ENCODE measurements around the gene AGMO. TPM values are rescaled to one million over a fixed set of nuclear protein-coding genes. Genes with fewer than 3 reads are reported as not detected.

AGMO gene
- total RNA-seq, 3 donors from 2014 or later (not counting 1 experiment from before 2014, with no cell fraction given): not detected

- H3K4me1 ChIP-seq (ENCODE audit: control insufficient read depth, insufficient read depth, low read length): no peaks in the 10 kb centered on the region
- Mint-ChIP-seq H3K27me3 (ENCODE audit: low read depth in 2 of 2) (no peaks in the 10 kb centered on the region), H3K27ac (no peak overlapping the region), H3K4me1 (no peaks in the 10 kb centered on the region), H3K4me3 (no peak overlapping the region), H3K36me3 (peaks cover 6% of the 10 kb centered on the region), H3K9me3 (peaks cover 13 to 15% of the 10 kb centered on the region in 2 donors)
- no peak for DNase-seq
- H3K27me3 ChIP-seq (ENCODE audit: control insufficient read depth, insufficient read depth, low read length): no peaks in the 10 kb centered on the region
- no peak overlapping the region for H3K27ac ChIP-seq (ENCODE audit: low read length)
- intact Hi-C loops (cut with micrococcal nuclease): no loop called here
- 80% methylated on average over 3 of the region's 5 CpGs for WGBS (ENCODE audit: insufficient coverage)
- no peaks in the 10 kb centered on the region for H3K36me3 ChIP-seq (ENCODE audit: control insufficient read depth, insufficient read depth, low read length)
- ATAC-seq: no peak
- H3K4me3 ChIP-seq (ENCODE audit: low read length): no peak overlapping the region
- no peak for TF ChIP-seq CTCF (IDR thresholded peaks at IDR 0.05)
- peaks cover 3% of the 10 kb centered on the region for H3K9me3 ChIP-seq (ENCODE audit: control insufficient read depth, insufficient read depth, low read length)
These were observed 76.4 kb downstream of the AGMO start for GRCh38 chr7:15485431-15485830.

GRCh38 chr7:15481132-15481531 lies 80.7 kb downstream of the AGMO start:
- TF ChIP-seq CTCF (IDR thresholded peaks at IDR 0.05): no peak
- H3K9me3 ChIP-seq (ENCODE audit: control insufficient read depth, insufficient read depth, low read length): peaks cover 3% of the 10 kb centered on the region
- DNase-seq: no peak
- H3K27ac ChIP-seq (ENCODE audit: low read length): no peak overlapping the region
- H3K4me1 ChIP-seq (ENCODE audit: control insufficient read depth, insufficient read depth, low read length): no peaks in the 10 kb centered on the region
- 76% methylated on average over 2 of the region's 2 CpGs for WGBS (ENCODE audit: insufficient coverage)
- no peak overlapping the region for H3K4me3 ChIP-seq (ENCODE audit: low read length)
- H3K36me3 ChIP-seq (ENCODE audit: control insufficient read depth, insufficient read depth, low read length): no peaks in the 10 kb centered on the region
- H3K36me3 Mint-ChIP-seq: peaks cover 15% of the 10 kb centered on the region
- peaks cover 11 to 20% of the 10 kb centered on the region in 2 donors for H3K9me3 Mint-ChIP-seq
- H3K27me3 Mint-ChIP-seq (ENCODE audit: low read depth in 2 of 2): no peaks in the 10 kb centered on the region
- intact Hi-C loops (cut with micrococcal nuclease): no loop called here
- H3K27ac Mint-ChIP-seq: no peak overlapping the region
- ATAC-seq: no peak
- no peaks in the 10 kb centered on the region for H3K27me3 ChIP-seq (ENCODE audit: control insufficient read depth, insufficient read depth, low read length)
- H3K4me1 Mint-ChIP-seq: no peaks in the 10 kb centered on the region
- no peak overlapping the region for H3K4me3 Mint-ChIP-seq

GRCh38 chr7:15478401-15478800 lies 83.4 kb downstream of the AGMO start:
- Mint-ChIP-seq H3K27ac (no peak overlapping the region), H3K4me1 (no peaks in the 10 kb centered on the region), H3K36me3 (peaks cover 10% of the 10 kb centered on the region), H3K9me3 (peaks cover 8 to 13% of the 10 kb centered on the region in 2 donors), H3K4me3 (no peak overlapping the region), H3K27me3 (ENCODE audit: low read depth in 2 of 2) (no peaks in the 10 kb centered on the region)
- 82% methylated on average over 4 of the region's 4 CpGs for WGBS (ENCODE audit: insufficient coverage)
- no peaks in the 10 kb centered on the region for H3K36me3 ChIP-seq (ENCODE audit: control insufficient read depth, insufficient read depth, low read length)
- H3K27ac ChIP-seq (ENCODE audit: low read length): no peak overlapping the region
- H3K4me3 ChIP-seq (ENCODE audit: low read length): no peak overlapping the region
- ATAC-seq: no peak
- no peaks in the 10 kb centered on the region for H3K27me3 ChIP-seq (ENCODE audit: control insufficient read depth, insufficient read depth, low read length)
- no peak for TF ChIP-seq CTCF (IDR thresholded peaks at IDR 0.05)
- H3K9me3 ChIP-seq (ENCODE audit: control insufficient read depth, insufficient read depth, low read length): no peaks in the 10 kb centered on the region
- H3K4me1 ChIP-seq (ENCODE audit: control insufficient read depth, insufficient read depth, low read length): no peaks in the 10 kb centered on the region
- intact Hi-C loops (cut with micrococcal nuclease): no loop called here
- DNase-seq: no peak

- no peaks in the 10 kb centered on the region for H3K27me3 Mint-ChIP-seq (ENCODE audit: low read depth in 2 of 2)
- no peak for TF ChIP-seq CTCF (IDR thresholded peaks at IDR 0.05)
- intact Hi-C loops (cut with micrococcal nuclease): no loop called here
- no peak for DNase-seq
- Histone ChIP-seq H3K27me3 (ENCODE audit: control insufficient read depth, insufficient read depth, low read length) (no peaks in the 10 kb centered on the region), H3K9me3 (ENCODE audit: control insufficient read depth, insufficient read depth, low read length) (no peaks in the 10 kb centered on the region), H3K4me3 (ENCODE audit: low read length) (no peak overlapping the region), H3K36me3 (ENCODE audit: control insufficient read depth, insufficient read depth, low read length) (no peaks in the 10 kb centered on the region), H3K27ac (ENCODE audit: low read length) (no peak overlapping the region), H3K4me1 (ENCODE audit: control insufficient read depth, insufficient read depth, low read length) (no peaks in the 10 kb centered on the region)
- H3K36me3 Mint-ChIP-seq: peaks cover 10% of the 10 kb centered on the region
- no peak overlapping the region for H3K4me3 Mint-ChIP-seq
- no peaks in the 10 kb centered on the region for H3K4me1 Mint-ChIP-seq
- H3K9me3 Mint-ChIP-seq: peaks cover 5 to 13% of the 10 kb centered on the region in 2 donors
- no peak for ATAC-seq
- 90% methylated on average over 2 of the region's 3 CpGs for WGBS (ENCODE audit: insufficient coverage)
- no peak overlapping the region for H3K27ac Mint-ChIP-seq
These were observed 85.3 kb downstream of the AGMO start for GRCh38 chr7:15476531-15476918.

Data from natural killer cell (primary cell).